DOHH2 (cell line): ENCODE results near the gene SLC13A2.

Experiments used
- H3F3A ChIP-seq: fragments of 200-600 bp; sonication (generic), shearing (Covaris generic); 2 replicates; pipeline ENCODE4 v1.6.0; 2016; ENCODE audit warnings: antibody characterized with exemption, mild to moderate bottlenecking; ENCODE audit not compliant: control insufficient read depth, insufficient read depth
- H3K27ac ChIP-seq: fragments of 200-600 bp; sonication (generic); 2 replicates; pipeline ENCODE4 v1.5.1; 2014; ENCODE audit warnings: low read depth, mild to moderate bottlenecking, low read length, moderate library complexity
- H3K27me3 ChIP-seq: fragments of 200-600 bp; sonication (generic); 2 replicates; pipeline ENCODE4 v1.6.1; 2014; ENCODE audit warnings: mild to moderate bottlenecking, low read length, mixed read lengths; ENCODE audit not compliant: control insufficient read depth
- H3K36me3 ChIP-seq: fragments of 200-600 bp; sonication (generic); 2 replicates; pipeline ENCODE4 v1.6.1; 2014; ENCODE audit warnings: mild to moderate bottlenecking, low read length, moderate library complexity, mixed read lengths; ENCODE audit not compliant: control insufficient read depth
- H3K4me1 ChIP-seq: fragments of 200-600 bp; sonication (generic); 2 replicates; pipeline ENCODE4 v1.6.1; 2014; ENCODE audit warnings: mild to moderate bottlenecking, low read length, mixed read lengths; ENCODE audit not compliant: control insufficient read depth
- H3K4me2 ChIP-seq: fragments of 200-600 bp; sonication (generic); 2 replicates; pipeline ENCODE4 v1.6.0; 2014; ENCODE audit warnings: mild to moderate bottlenecking, low read length, moderate library complexity
- H3K4me3 ChIP-seq: fragments of 200-600 bp; sonication (generic); 2 replicates; pipeline ENCODE4 v1.5.1; 2014; ENCODE audit warnings: mild to moderate bottlenecking, low read length, mixed read lengths
- H3K79me2 ChIP-seq: fragments of 200-600 bp; sonication (generic); 2 replicates; pipeline ENCODE4 v1.6.1; 2014; ENCODE audit warnings: mild to moderate bottlenecking, low read length, mixed read lengths; ENCODE audit not compliant: control insufficient read depth
- H3K9me2 ChIP-seq: fragments of 200-600 bp; sonication (generic); replicated peaks from 2 replicates; pipeline ENCODE4 v1.6.1; 2014; ENCODE audit warnings: mild to moderate bottlenecking, low read length, mixed read lengths; ENCODE audit not compliant: control insufficient read depth
- H3K9me3 ChIP-seq: fragments of 200-600 bp; sonication (generic); 2 replicates; pipeline ENCODE4 v1.6.1; 2014; ENCODE audit warnings: antibody characterized with exemption, low read length, mixed read lengths; ENCODE audit not compliant: control insufficient read depth, insufficient read depth
- H4K20me1 ChIP-seq: fragments of 200-600 bp; sonication (generic); 2 replicates; pipeline ENCODE4 v1.6.0; 2014; ENCODE audit warnings: low read depth, mild to moderate bottlenecking, antibody characterized with exemption, low read length, moderate library complexity; ENCODE audit not compliant: control insufficient read depth, insufficient read depth
- CTCF ChIP-seq: fragments of 200-600 bp; sonication (generic); IDR thresholded peaks from one replicate; pipeline ENCODE4 v1.5.1; 2014; ENCODE audit warnings: antibody characterized with exemption, mild to moderate bottlenecking, low read depth, low read length; ENCODE audit not compliant: poor library complexity, severe bottlenecking
- EZH2phosphoT487 ChIP-seq: fragments of 200-600 bp; sonication (generic); IDR thresholded peaks from 2 replicates; pipeline ENCODE4 v1.6.1; 2017; ENCODE audit warnings: borderline replicate concordance, mild to moderate bottlenecking, antibody characterized with exemption, low read length, moderate library complexity, mixed read lengths

SLC13A2 gene

GRCh38 chr17:28536532-28537218 is 63.2 kb downstream of the SLC13A2 start:
- Histone ChIP-seq H3K27ac (no peak overlapping the region), H3K4me3 (no peak overlapping the region), H3K4me1 (no peaks in the 10 kb centered on the region), H3K79me2 (no peaks in the 10 kb centered on the region), H3K4me2 (no peak overlapping the region), H3F3A (no peaks in the 10 kb centered on the region), H3K9me3 (no peaks in the 10 kb centered on the region), H3K36me3 (no peaks in the 10 kb centered on the region), H4K20me1 (no peaks in the 10 kb centered on the region), H3K9me2 (no peaks in the 10 kb centered on the region), H3K27me3 (peaks cover 4% of the 10 kb centered on the region)
- TF ChIP-seq CTCF: no peak

GRCh38 chr17:28537219-28537610 is 63.8 kb downstream of the SLC13A2 start:
- no peaks in the 10 kb centered on the region for H3F3A ChIP-seq
- H3K36me3 ChIP-seq: no peaks in the 10 kb centered on the region
- H3K9me3 ChIP-seq: no peaks in the 10 kb centered on the region
- H3K9me2 ChIP-seq: no peaks in the 10 kb centered on the region
- no peak overlapping the region for H3K4me3 ChIP-seq
- no peak for TF ChIP-seq CTCF
- TF ChIP-seq EZH2phosphoT487: no peak
- H3K79me2 ChIP-seq: no peaks in the 10 kb centered on the region
- H3K27ac ChIP-seq: no peak overlapping the region
- H3K27me3 ChIP-seq: peaks cover 4% of the 10 kb centered on the region; the same call in 1 of the 2 replicates
- no peak overlapping the region for H3K4me2 ChIP-seq
- no peaks in the 10 kb centered on the region for H3K4me1 ChIP-seq
- H4K20me1 ChIP-seq: no peaks in the 10 kb centered on the region

GRCh38 chr17:28538296-28538895 is 65.0 kb downstream of the SLC13A2 start:
- Histone ChIP-seq H3K9me2 (no peaks in the 10 kb centered on the region), H3K9me3 (no peaks in the 10 kb centered on the region), H3F3A (no peaks in the 10 kb centered on the region), H3K4me3 (no peak overlapping the region), H3K36me3 (no peaks in the 10 kb centered on the region), H3K4me2 (no peak overlapping the region), H3K27ac (no peak overlapping the region), H3K27me3 (peaks cover 4% of the 10 kb centered on the region; the same call in 1 of the 2 replicates), H3K79me2 (no peaks in the 10 kb centered on the region), H4K20me1 (no peaks in the 10 kb centered on the region), H3K4me1 (no peaks in the 10 kb centered on the region)
- TF ChIP-seq CTCF: no peak
- no peak for TF ChIP-seq EZH2phosphoT487
